NCI-H1092 treated with DMSO at 0.1 percent for 48 hours (cell line): ENCODE measurements around the gene AGK.
"Not testable (repeated sequence)": the region's sequence is repeated elsewhere in the genome, so short reads cannot be mapped to it uniquely, and the experiment has no call there.

Experiments
- DNase-seq: peaks from one replicate; lab custom pipeline; 2025; lab: John Stamatoyannopoulos, UW

AGK gene

DNA sequence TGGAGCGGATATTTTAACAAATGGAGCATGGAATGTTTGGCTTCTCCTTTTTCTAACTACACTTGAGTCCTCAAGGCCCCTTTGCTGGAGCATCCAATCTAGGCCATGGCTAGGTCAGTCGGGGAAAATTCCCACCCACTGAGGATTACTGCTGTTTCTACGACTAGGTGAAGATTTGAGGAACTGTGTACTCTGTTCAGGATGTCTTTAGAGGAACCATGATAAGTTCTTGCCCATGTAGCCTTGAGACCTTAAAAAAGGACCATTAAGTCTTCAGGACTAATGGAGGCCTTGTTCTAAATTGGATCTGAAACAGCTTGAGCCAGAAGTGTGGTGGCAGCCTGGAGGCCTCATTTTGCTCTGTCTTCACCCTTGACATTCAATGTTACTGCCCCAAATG is 6.2 kb downstream of the AGK start:
- no peak for DNase-seq

DNA sequence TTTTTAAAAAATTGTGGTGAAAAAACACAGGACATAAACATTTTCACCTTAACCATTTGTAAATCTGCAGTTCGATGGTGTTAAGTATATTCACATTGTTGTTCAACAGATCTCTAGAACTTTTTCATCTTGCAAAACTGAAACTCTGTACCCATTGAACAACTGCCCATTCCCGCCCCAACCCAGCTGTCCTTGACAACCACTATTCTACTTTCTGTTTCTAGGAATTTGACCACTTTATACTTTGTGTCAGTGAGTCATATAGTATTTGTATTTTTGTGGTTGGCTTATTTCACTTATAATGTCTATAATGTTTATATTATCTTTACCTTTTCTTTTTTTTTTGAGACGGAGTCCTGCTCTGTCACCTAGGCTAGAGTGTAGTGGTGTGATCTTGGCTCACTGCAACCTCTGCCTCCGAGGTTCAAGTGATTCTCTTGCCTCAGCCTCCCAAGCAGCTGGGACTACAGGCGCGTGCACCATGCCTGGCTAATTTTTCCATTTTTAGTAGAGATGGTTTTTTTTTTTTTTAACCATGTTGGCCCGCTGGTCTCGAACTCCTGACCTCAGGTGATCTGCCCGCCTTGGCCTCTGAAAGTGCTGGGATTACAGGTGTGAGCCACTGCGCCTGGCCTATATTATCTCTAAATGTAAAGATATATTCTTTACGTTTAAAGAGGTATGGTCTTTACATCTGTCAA is 6.8 kb downstream of the AGK start:
- DNase-seq, result not testable (repeated sequence)

DNA sequence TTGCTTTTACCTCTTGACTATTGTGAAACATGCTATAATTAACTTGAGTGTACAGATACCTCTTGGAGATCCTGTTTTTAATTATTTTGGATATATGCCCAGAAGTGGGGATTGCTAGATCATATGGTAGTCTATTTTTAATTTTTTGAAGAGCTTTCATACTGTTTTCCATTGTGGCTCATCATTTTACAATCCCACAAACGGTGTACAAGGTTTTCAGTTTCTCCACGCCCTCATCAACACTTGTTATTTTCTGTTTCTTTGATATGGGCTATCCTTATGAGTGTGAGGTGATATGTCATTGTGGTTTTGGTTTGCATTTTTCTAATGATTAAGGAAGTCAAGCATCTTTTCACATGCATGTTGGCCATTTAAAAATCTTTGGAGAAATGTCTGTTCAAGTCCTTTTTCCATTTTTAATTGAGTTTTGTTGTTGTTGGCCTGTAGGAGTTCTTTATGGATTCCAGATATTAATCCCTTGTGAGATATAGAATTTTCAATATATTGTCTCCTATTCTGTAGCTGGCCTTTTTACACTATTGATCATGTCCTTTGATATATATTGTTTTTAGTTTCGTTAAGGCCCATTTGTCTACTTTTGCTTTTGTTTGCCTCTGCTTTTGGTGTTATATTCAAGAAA is 7.5 kb downstream of the AGK start:
- DNase-seq, result peak; percentile 95

- DNase-seq, result no peak
These were observed 8.8 kb downstream of the AGK start for GRCh38 chr7:141559961-141560360.

DNA sequence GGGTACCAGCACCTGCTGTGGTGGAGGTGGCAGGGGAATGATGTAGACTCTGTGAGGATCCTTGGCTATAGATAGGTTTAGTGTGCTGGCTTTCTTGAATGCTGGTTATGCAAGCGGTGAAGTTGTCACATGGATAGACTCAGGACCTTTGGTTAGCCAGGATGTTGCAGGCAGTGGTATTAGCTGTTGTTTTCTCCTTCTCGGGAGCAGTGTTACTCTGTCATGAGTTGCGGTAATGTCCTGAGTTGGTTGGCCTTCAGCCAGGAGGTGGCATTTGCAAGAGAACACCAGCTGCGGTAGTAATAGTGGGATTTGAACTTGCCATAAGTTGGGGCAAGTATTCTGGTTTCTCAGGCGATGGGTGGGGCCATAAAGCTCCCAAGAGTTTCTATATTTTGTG is 10.8 kb downstream of the AGK start:
- DNase-seq, result no peak

- DNase-seq, result no peak
These were observed 11.3 kb downstream of the AGK start for GRCh38 chr7:141562543-141562942.

- no peak for DNase-seq
These were observed 11.8 kb downstream of the AGK start for GRCh38 chr7:141562972-141563371.

- no peak for DNase-seq
These were observed 12.9 kb downstream of the AGK start for GRCh38 chr7:141563956-141564623.

- no peak for DNase-seq
These were observed 16.2 kb downstream of the AGK start for GRCh38 chr7:141567432-141567831.

- no peak for DNase-seq
These were observed 17.0 kb downstream of the AGK start for GRCh38 chr7:141568227-141568626.

GRCh38 chr7:141571059-141571458 is 19.8 kb downstream of the AGK start:
- no peak for DNase-seq

DNA sequence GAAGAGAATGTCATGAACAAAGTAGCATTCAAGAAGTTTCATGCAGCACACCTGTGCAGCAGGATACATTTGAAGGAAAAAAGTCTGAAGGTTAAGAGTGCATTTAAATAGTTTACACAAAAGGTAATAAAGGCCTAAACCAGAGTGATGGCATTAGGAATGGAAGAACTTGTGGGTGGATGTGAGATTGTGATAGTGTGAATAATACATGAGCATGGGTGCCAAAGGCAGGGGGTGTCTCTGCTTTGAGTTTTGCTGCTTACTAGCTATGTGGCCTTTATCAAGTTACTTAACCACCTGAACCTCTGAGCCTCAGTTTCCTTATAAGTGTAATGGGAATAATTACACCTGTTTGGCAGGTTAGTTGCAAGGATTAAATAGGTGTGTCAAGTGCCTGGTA is 21.0 kb downstream of the AGK start:
- DNase-seq, result no peak

- DNase-seq, result no peak
These were observed 22.3 kb downstream of the AGK start for GRCh38 chr7:141573511-141573910.

DNA sequence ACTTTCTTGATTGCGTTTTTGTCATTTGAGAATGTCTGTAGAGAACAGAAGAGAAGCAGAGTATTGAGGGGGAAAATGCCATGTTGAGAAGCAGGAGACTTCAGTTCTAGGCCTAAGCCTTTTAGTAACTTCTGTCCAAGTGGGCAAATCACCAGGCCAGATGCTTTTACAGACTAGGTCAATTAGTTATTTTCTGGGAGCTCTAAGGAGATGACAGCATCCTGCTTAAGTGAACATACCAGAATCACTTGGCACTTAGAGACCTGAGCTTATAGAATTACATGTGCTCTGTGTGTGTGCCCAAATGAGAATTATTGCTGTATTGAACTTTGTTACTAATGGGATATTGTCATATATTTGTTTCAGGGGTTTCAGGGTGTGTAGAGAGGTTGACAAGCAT is 24.0 kb downstream of the AGK start:
- no peak for DNase-seq

GRCh38 chr7:141575654-141576448 is 24.6 kb downstream of the AGK start:
- DNase-seq, result no peak

DNA sequence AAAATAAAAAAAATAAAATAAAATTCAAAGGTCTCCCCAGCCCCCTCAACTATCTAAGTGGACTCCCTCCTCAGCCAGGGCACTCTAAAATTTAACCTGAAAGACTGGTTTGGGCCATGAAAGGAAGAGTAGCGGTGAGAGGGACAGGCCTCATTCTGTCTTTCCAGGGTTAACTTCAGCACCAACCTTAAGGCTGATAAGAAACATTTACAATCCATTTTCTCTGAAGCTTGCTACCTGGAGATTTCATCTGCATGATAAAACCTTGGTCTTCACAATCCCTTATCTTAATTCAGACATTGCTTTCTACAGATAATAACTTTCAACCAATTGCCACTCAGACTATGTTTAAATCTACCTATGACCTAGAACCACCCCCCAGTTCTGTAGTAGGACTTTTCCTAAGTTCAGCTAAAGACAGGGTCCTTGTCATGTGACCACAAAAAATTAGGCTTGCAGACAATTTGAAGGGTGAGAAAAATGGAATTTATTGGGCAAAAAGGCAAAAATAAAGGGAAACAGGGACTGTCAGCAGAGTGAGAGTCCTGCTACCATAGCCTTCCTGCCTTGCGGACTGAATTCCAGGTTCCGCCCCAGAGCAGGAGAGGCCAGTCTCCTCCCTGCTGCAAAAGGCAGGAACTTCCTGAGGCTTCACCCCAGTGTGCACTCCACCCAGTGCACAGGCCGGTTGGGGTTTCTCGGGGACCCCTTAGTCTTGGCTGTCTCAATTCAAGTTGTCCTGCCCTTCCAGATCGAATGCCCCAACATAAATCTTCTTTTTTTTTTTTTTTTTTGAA is 26.0 kb downstream of the AGK start:
- no peak for DNase-seq

DNA sequence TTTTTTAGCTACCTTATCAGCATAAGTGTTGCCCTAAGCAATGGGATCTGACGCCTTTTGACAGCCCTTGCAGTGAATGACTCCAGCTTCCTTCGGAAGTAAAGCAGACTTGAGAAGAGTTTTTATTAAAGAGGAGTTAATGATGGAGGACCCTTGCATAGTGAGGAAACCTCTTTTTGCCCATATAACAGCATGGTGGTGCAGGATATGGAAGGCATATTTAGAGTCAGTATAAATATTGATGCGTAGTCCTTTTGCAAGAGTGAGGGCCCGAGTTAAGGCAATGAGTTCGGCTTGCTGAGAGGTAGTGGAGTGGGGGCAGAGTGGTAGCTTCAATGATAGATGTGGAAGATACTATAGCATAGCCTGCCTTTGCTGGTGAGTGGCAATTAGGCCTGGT is 28.7 kb downstream of the AGK start:
- not testable (repeated sequence) for DNase-seq

GRCh38 chr7:141582063-141582462 is 30.9 kb downstream of the AGK start:
- not testable (repeated sequence) for DNase-seq

DNA sequence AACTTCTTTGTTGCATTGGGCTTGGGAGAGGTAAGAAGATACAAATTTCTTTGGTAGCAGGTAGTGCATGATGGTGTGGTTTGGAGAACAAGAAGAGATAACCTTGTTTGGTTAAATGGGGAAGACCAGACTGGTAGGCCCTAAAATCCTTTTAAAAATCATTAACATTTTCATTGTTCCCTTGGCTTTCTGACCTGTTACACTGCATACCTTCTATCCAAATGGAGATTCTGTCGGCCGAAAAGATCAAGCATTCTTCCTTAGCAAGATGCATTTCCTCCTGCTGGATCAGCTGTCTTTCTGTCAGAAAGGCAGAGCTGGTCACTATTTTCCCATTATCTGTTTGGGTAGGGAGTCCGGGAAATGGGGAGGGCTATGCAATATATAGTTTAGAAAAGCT is 33.7 kb downstream of the AGK start:
- DNase-seq, result no peak

GRCh38 chr7:141585592-141586510 is 34.6 kb downstream of the AGK start:
- no peak for DNase-seq

DNA sequence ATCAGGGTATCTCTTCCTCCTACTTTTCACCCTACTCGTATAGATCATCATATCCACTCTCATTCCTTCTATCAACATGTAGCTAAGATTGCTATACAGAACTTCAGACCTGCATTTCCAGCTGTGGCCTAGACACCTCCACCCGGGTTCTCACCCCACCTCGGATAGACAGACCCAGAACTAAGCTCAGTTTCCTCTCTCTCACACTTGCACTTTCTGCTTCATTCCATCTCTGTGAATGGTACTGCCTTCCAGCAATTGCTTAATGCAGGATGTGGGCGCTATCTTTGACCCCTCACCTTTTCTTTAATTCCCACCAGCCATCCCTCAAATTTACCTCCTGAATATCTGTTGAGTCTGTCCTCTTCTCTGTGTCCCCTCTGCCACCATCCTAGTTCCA is 35.7 kb downstream of the AGK start:
- no peak for DNase-seq
